DMS 273 (cell line): ENCODE results near the gene OSTM1.

Source experiments
- DNase-seq: peaks from one replicate; lab custom pipeline; 2025; ENCODE audit not compliant: unreplicated experiment; lab: John Stamatoyannopoulos, UW

Gene OSTM1, protein sequence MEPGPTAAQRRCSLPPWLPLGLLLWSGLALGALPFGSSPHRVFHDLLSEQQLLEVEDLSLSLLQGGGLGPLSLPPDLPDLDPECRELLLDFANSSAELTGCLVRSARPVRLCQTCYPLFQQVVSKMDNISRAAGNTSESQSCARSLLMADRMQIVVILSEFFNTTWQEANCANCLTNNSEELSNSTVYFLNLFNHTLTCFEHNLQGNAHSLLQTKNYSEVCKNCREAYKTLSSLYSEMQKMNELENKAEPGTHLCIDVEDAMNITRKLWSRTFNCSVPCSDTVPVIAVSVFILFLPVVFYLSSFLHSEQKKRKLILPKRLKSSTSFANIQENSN

DNA sequence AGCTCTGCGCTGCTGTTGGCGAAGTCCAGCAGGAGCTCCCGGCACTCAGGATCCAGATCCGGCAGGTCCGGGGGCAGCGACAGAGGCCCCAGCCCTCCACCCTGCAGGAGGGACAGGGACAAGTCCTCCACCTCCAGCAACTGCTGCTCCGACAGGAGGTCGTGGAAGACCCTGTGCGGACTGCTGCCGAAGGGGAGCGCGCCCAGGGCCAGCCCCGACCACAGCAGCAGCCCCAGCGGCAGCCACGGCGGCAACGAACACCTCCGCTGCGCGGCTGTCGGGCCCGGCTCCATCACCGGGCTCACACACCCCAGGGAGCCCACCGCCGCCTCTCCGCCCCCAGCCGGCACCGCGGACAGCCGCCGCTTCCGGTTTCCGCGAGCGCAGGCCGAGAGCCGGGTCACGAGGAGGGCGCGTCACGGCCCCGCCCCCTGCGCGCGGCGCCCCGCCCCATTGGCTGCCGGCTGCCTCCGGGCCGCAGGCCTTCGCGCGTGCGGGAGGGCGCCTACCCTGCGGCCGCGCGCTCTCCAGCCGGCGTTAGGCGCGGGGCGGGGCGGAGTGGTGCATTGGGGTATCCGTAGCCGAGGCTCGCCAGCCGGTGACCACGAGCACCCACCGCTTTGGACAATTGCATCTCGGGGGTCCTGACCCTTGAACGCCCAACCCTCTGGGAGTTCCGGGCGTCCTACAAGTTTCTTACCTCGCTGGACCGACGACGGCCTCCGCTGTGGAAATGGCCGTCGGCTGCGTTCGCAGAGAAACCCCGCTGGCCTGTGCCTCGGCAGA lies at the start of gene OSTM1:
Gene OSTM1, minus strand, starts transcription at position 383 of the 786 bp plus-strand sequence. Its CDS starts 90 bp downstream, at position 293.
- DNase-seq = peak; percentile 95

DNA sequence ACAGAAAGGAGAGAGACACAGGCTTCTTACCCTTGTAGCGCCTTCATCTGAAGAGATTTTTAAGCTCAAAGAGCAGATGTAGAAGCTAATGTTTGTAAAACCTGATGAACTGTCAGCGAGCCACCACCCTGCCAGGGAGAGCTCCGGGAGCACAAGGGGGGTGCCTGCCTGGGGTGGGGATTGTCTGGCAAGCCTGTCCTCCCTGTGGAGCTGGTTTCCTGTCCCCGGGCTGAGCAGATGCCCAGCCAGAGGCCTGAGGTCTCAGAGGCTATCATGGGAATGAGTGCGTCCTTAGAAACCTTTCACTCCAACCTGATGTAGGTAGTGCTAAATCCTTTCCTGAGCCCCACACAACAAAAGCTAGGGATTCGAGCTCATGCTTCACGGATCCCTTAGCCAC lies 49.4 kb upstream of the OSTM1 start:
- no peak for DNase-seq

DNA sequence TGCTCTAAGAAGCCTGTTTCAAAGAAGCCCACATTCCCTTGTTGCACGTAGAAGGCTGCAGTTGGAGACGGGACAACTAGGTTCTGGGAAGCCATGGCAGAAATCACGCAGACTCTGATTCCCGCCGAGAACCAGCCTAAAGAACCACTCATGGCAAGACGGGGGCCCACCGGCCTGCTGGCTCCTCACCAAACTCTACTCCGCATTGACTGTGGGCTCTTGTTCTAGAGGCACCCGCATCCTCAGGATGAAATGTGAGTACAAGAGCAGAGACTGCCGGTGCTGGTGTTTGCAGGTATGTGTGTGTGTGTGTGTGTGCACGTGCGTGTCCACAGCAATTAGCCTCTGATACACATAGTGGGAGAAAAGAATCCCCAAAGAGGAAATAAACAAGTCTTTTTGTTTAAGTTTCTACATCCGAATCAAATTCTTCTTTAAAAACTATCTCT lies 49.0 kb upstream of the OSTM1 start:
- DNase-seq = no peak

GRCh38 chr6:108121612-108122011 lies 47.1 kb upstream of the OSTM1 start:
- no peak for DNase-seq

- DNase-seq = no peak
Observed at GRCh38 chr6:108120311-108120710, 45.8 kb upstream of the OSTM1 start.

- no peak for DNase-seq
Observed at GRCh38 chr6:108119769-108120141, 45.2 kb upstream of the OSTM1 start.

DNA sequence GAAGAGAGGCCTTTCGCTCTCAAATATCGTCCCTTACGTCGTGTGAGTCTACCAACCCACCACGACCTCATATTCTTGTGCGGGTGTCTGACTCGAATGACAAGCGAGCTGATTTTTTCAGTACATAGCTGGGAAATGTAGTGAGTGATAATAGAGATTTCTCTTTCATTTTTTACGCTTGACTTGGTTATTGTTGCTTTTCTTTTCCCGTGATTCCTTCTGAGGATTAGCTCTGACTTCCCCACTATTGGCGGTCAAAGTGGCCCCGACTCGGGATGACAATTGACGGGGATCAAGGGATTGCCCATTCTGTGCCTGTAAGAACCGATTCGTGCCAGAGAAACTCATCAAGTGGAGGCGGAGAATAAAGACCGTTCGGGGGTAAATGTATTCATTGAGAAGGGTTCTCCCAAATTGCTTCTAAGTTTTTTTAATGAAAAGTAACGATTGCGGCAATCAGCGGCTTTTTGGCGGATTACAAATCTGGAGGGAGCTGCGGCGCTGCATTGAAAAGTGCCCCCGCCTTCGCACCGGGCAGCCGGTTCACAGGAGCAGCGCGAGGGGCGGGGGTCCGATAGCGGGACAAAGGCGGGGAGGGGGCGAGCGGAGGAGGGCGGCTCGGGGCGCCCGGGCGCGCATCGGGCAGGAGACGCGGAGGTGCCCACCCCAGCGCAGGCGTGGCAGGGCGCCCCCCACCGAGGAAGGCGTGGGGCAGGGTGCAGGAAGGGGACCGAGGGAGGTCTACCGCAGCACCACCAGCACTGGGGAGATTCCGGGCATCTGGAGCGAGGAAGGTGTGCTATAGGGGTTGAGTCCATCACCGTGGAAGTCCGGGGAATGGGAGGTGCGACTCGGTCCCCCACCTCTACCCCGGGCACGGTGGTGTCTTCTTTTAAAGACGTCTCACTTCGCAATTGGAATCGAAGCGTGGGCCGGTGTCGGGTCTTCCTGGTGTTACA lies 44.5 kb upstream of the OSTM1 start:
- DNase-seq = peak; percentile 12

DNA sequence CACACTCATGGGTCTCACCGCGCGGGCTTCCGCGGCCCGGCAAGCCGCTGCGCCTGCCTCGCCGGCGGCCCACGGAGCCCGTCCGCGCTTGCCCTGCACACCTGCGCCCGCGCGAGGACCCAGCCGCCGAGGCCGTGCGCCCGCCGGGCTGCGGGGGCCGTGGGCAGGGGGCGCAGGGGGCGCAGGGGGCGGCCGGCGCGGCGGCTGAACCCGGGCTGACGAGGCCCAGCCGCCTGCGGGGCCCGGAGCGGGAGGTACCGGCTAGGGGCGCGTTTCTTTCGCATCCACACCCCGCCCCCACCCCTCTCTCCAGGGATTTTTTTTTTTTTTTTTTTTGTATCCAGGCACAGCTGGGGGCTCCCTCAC lies 43.8 kb upstream of the OSTM1 start:
- no peak for DNase-seq

DNA sequence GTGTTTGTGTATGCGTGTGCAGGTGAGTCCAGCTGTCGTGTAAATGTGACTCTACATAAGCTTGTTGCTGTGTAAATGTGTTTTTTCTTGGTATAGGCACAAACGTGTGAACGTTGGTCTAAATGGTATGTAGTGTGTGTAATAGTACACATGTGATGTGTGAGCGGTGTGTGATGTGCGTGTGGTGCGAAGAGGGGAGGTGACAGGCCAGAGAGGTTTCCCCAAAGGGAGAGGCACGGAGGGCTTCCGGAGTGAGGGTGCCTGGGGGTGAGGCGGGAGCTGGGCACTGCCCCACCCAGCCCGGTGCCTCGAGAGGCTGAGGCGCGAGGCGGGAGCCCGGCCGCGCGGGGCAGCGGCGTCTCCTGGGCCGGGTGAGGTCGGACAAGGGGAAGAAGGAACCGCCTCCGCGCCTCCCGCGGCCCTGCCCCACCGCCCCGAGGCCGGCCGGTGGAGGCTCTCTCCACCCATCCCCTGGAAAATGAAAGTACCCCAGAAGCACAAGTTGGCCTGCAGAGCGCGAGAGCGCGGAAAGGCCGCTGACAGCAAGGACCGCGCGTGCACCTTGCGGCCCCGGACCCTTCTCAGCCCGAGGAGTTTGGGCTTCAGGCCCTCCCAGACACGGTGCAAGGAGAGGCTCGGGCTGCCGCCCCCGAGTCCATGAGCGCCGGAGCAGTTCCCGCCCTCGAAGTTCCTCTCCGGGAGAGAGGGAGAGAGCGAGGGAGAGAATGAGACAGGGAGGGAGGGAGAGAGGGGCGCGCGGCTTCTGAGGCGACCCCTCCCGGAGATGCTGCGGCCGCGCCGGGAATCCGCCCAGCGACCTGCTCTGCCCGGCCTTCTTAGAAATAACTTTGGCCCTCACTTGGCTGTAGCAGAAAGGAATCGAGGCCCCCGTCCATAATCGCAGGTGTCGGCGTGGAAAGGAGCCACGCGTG lies 43.2 kb upstream of the OSTM1 start:
- peak; percentile 63 for DNase-seq

- no peak for DNase-seq
Observed at GRCh38 chr6:108116546-108117426, 42.2 kb upstream of the OSTM1 start.

DNA sequence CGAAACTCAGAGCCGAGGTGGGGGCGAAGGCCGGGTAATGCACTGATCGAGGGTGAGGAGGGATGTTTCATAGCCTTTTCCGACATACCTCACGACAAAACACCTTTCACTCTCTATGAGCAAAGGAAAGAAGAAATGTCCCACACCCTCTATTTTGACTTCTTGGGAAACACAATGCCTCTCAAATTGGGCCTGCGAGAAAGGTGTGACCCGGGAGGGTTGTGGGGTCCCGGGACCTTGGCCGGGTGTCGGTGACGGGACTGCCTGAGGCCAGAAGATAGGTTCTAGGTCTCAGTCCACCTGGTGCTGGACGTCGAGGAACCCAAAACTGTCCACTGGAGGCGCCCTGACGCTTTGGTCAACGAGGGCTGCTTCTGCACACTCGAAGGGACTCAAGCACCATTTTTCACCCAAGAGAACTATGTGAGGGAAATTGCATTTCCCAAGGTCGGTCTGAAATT lies 41.1 kb upstream of the OSTM1 start:
- DNase-seq = peak; percentile 60

- DNase-seq = peak; percentile 89
Observed at GRCh38 chr6:108114841-108115597, 40.5 kb upstream of the OSTM1 start.

DNA sequence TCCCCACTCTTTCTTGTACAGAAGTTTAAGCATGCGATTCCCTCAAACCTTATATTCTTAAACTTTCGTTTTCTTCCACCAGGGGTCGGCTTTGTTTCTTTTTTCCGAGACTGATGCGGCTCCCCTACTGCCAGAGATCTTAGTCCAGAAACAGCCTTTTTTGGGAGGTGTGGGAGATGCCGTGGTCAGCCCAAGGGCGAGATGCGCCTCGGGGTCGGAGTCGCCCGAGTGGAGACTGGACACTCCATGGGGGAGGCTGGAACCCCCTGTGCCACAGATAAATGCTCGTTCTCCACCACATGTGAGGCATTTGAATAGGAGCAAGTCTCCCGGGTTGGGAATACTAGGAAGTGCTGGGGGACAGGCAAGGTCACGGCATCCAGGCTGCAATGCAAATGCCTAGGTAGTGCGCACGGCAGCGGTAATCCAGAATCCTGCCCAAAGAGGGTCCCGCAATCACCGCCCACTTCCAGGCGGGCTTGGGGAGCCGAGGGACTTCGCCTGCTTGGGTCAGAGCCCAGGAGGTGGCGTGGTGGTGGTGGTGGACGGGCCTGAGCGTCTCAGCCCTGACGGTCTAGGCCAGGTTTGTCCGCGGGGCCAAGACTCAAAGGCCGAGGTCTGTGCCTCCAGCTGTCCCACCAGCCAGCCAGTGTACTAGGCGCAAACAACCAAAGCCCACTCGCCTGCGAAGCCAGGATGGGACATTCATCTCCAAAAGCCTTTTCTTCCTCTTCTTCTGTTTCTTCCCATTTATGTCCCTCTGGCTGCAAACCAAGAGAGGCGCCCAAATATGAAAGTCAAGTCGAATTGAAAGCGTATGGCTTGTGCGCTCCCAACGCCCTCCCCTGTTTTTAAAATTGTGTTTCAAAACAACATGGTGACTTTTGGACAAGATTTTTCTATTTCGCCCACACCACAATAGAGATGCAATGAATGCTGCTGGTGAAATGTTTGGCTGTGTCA lies 39.3 kb upstream of the OSTM1 start:
- peak; percentile 79 for DNase-seq

GRCh38 chr6:108108374-108108773 lies 33.8 kb upstream of the OSTM1 start:
- no peak for DNase-seq

GRCh38 chr6:108107102-108107501 lies 32.6 kb upstream of the OSTM1 start:
- DNase-seq = no peak

- peak; percentile 40 for DNase-seq
Observed at GRCh38 chr6:108106694-108107093, 32.2 kb upstream of the OSTM1 start.

DNA sequence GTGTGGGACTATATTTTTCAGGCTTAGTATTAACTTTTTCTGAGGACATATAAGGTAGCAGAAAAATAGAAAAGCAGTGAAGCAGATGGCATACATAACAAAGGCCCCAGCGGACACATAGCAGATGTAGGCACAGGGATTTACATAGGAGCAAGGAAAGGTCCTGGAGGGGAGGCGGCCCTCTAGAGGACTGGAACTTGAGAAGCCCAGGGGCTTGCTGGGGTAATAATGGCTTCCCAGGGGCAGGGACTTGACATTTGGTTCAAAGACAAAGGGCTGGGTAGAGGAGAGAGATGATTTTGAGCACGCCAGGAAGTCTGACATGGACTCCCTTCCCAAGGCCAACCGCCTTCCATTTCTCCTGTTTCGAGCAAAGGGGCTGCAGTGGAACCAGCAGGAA lies 31.7 kb upstream of the OSTM1 start:
- peak; percentile 90 for DNase-seq
